GM19438 (cell line): Measurements from ENCODE around the gene EAPP.
"Not testable (repeated sequence)": the region's sequence is repeated elsewhere in the genome, so short reads cannot be mapped to it uniquely, and the experiment has no call there.

Source experiments
- ATAC-seq: cut with Tn5 transposase; IDR thresholded peaks from one replicate; pipeline ENCODE4 v1.9.1; 2021; ENCODE audit warnings: low read depth; ENCODE audit not compliant: unreplicated experiment

EAPP gene

GRCh38 chr14:34489324-34489723, 50.2 kb downstream of the EAPP start:
- ATAC-seq: no peak

DNA sequence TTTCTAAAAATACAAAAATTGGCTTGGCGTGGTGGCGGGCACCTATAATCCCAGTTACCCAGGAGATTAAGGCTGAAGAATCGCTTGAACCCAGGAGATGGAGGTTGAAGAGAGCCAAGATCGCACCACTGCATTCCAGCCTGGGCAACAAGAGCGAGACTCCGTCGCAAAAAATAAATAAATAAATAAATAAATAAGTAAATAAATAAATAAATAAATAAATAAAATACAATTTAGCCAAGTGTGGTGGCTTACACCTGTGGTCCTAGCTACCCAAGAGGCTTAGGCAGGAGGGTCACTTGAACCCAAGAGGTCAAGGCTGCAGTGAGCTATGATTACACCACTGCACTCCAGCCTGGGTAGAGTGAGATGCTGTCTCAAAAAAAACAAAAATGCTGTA, 51.0 kb downstream of the EAPP start:
- no peak for ATAC-seq

DNA sequence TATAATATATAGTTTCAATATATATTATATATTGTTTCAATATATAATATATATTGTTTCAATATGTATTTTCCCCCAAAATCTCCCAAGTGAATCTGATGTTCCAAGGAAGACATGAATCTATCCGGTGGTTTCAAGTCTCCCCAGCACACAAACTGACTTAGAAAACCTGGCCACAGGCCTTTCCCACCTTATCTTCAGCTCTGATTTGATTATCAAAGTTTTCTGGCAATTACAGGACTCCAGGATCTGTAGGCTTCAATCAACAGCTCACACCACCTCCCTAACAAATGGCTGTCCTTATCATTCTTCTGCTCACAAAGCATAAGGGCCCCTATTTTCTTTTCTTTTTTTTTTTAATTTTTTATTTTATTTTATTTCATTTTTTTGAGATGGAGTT, 54.8 kb downstream of the EAPP start:
- no peak for ATAC-seq

DNA sequence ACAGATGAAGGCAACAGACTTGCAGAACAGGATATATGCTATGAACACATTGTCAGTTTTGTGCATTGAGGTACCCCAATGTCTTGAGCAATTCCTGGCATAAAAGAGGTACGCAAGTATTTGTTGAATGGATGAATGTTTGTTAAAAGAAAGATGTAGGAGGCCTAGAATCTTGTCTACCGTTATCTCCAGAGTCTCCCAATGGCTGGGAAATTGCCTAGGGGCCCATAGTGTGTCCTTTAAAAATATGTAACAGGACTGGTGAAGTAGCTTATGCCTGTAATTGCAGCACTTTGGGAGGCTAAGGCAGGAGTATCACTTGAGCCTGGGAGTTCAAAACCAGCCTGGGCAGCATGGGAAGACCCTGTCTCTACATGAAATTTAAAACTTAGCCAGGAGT, 57.0 kb downstream of the EAPP start:
- no peak for ATAC-seq

GRCh38 chr14:34479694-34480093, 59.8 kb downstream of the EAPP start:
- ATAC-seq: no peak

GRCh38 chr14:34478261-34478660, 61.2 kb downstream of the EAPP start:
- ATAC-seq: no peak

DNA sequence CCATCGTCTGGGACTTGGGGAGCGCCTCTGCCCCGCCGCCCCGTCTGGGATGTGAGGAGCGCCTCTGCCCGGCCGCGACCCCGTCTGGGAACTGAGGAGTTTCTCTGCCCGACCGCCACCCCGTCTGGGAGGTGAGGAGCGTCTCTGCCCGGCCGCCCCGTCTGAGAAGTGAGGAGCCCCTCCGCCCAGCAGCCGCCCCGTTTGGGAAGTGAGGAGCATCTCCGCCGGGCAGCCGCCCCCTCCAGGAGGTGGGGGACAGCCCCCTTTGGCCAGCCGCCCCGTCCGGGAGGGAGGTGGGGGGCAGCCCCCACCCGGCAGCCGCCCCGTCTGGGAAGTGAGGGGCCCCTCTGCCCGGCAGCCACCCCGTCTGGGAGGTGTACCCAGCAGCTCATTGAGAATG, 63.5 kb downstream of the EAPP start:
- not testable (repeated sequence) for ATAC-seq

DNA sequence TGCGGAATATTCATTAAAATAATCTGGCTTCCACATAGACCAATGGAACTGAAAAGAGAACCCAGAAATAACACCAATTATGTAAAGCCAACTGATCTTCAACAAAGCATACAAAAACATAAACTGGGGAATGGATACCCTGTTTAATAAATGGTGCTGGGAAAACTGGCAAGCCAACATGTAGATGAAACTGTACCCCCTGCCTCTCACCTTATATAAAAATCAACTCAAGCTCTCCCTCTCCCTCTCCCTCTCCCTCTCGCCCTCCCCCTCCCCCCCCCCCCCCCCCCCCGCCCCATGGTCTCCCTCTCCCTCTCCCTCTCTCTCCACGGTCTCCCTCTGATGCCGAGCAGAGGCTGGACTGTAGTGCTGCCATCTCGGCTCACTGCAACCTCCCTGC, 64.3 kb downstream of the EAPP start:
- no peak for ATAC-seq

DNA sequence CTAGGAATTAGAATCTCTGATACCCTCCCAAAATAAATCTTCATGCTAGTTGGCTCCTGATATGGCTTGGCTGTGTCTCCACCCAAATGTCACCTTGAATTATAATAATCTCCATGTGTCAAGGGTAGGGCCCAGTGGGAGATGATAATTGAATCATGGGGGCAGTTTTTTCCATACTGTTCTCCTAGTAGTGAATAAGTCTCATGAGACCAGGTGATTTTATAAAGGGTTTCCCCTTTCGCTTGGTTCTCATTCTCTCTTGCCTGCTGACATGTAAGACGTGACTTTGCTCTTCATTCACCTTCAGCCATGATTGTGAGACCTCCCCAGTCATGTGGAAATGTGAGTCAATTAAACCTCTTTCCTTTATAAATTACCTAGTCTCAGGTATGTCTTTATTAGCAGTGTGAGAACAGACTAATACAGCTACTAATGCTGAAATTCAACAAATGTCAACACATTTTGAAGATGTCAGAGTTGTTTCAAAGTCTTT, 65.3 kb downstream of the EAPP start:
- ATAC-seq: no peak

DNA sequence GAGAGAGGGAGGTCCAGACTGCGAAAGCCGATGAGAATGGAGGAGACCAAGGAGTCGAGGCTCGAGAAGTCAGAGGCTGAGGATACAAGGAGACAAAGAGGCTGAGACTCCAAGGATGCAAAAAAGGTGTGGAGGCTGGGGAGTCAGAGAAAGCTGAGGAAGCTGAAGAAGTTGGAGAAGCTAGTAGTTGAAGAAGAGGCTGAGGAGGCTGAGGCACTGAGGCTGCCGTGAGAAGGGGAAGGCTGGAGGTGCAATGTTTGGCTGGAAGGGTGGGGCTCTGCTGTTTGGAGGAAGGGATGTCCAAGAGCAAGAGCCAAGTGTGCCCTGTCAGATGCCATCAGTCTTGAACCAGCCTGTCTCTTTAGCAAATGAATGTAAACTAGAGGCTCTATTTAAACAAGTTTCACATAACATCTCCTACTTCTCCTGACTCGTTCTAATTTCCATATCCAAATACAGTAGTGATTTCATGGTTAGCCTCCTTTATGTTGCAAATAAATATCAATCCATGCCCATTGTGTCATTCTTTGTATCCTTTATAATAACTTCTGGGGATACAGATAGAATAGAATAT, 66.7 kb downstream of the EAPP start:
- ATAC-seq: no peak

- no peak for ATAC-seq
These were observed 69.2 kb downstream of the EAPP start for GRCh38 chr14:34470319-34470718.

GRCh38 chr14:34466691-34467090, 72.8 kb downstream of the EAPP start:
- no peak for ATAC-seq
